Measurements from ENCODE around the gene ADCY10. TPM values are rescaled to one million over a fixed set of nuclear protein-coding genes. Genes with fewer than 3 reads are reported as not detected.
"Not testable (repeated sequence)": the region's sequence is repeated elsewhere in the genome, so short reads cannot be mapped to it uniquely, and the experiment has no call there.

ADCY10 gene
- total RNA-seq, 6 donors from 2014 or later, result 0.11 to 0.49 (median 0.18) TPM; not detected in 2

DNA sequence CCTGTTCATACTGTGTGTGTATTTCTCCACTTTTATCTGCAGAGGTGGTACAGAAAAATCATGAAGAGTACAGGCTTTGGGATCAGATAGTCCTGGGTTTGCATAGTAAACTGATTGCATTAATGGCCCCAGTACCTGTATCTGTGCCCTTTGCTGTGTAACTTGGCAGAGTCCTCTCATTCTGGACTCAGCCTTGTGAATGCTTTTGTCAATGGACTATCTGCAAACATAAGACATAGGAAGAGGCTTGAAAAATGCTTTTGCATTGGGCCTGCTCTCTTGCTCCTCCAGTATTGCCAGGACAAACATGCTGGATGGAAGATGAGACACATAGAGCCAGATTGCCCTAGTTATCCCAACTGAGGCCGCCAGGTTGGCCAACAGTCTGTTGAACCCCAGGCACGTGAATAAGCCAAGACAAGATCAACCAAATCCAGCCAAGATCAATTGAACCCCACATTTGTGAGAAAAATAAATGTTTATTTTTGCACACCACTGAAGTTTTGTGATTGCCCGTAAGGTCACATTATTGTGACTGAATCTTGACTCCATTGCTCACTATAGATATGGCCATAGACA is 37.2 kb downstream of the ADCY10 start:
- Histone ChIP-seq H3K4me1 (no peaks in the 10 kb centered on the region), H3K27me3 (no peaks in the 10 kb centered on the region), H3K9me3 (no peaks in the 10 kb centered on the region), H3K36me3 (no peaks in the 10 kb centered on the region), H3K4me3 (no peak overlapping the region), H3K27ac (no peak overlapping the region)
- 98 to 99% methylated on average over 3 of the region's 3 CpGs for WGBS, 2 donors
- no peak for DNase-seq
- TF ChIP-seq POLR2AphosphoS5 (IDR thresholded peaks at IDR 0.05) (no peak), EP300 (IDR thresholded peaks at IDR 0.05) (no peak), POLR2A (IDR thresholded peaks at IDR 0.05) (no peak)
- TF ChIP-seq, protein P1, sequence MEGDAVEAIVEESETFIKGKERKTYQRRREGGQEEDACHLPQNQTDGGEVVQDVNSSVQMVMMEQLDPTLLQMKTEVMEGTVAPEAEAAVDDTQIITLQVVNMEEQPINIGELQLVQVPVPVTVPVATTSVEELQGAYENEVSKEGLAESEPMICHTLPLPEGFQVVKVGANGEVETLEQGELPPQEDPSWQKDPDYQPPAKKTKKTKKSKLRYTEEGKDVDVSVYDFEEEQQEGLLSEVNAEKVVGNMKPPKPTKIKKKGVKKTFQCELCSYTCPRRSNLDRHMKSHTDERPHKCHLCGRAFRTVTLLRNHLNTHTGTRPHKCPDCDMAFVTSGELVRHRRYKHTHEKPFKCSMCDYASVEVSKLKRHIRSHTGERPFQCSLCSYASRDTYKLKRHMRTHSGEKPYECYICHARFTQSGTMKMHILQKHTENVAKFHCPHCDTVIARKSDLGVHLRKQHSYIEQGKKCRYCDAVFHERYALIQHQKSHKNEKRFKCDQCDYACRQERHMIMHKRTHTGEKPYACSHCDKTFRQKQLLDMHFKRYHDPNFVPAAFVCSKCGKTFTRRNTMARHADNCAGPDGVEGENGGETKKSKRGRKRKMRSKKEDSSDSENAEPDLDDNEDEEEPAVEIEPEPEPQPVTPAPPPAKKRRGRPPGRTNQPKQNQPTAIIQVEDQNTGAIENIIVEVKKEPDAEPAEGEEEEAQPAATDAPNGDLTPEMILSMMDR (IDR thresholded peaks at IDR 0.05), result no peak
- ATAC-seq (ENCODE audit: low FRiP score in 2 of 2), result no peak

DNA sequence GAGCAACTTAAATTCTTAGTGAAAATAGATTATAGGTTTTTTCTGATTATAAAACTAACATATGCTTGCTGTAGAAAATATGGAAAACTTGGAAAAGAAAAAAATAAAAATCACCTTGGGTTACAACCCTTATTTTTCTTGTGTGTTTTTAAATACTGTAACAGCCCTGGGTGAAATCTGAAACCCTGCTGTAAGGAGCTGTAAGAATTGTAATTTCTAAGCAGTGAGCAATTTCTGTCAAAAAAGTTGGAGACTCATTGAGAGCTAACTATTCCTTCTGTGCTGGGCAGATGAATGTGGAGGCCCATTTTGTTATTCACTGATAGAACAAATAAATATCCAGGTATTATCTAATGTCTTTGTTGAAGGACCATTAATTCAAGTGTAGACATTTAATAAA is 42.6 kb downstream of the ADCY10 start:
- Histone ChIP-seq H3K36me3 (no peaks in the 10 kb centered on the region), H3K27ac (no peak overlapping the region), H3K4me3 (no peak overlapping the region), H3K4me1 (no peaks in the 10 kb centered on the region), H3K9me3 (no peaks in the 10 kb centered on the region), H3K27me3 (no peaks in the 10 kb centered on the region)
- DNase-seq (no peak), ATAC-seq (ENCODE audit: low FRiP score in 2 of 2) (no peak)
- TF ChIP-seq POLR2AphosphoS5 (IDR thresholded peaks at IDR 0.05) (no peak), POLR2A (IDR thresholded peaks at IDR 0.05) (no peak), EP300 (IDR thresholded peaks at IDR 0.05) (no peak)
- TF ChIP-seq, protein P1 (IDR thresholded peaks at IDR 0.05), result no peak

DNA sequence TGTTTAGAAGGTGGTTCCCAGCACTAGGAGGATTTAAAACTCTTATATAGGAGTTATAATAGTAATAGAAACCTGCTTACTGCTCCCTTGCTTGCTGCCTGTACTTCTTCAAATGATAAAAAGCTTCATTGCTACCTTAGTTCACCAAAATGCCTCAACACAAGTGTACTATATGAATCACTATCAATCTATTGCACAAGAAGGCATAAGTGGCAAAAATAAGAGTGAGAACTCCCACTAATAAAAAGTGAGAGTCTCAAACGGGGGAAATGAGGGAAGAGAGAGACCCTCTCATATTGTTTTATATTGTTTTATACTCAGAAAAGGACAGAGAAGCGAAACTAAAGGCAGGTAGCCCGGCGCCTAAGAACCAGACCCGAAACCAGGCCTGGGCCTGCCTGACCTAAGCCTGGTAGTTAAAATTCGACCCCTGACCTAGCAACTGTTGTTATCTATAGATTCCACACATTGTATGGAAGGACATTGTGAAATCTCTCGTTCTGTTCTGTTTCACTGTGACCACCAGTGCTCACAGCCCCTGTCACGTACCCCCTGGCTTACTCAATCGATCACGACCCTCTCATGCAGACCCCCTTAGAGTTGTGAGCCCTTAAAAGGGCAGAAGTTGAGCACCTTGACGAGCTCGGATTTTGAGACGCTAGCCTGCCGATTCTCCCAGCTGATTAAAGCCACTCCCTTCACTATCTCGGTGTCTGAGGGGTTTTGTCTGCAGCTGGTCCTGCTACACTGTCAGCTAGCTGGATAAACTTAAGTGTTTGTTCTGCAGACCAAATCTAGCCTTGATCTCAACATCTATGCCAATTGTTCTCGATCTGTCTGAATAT is 44.6 kb downstream of the ADCY10 start:
- H3K4me3 ChIP-seq; H3K27me3 ChIP-seq; H3K27ac ChIP-seq; DNase-seq; H3K36me3 ChIP-seq; ATAC-seq (ENCODE audit: low FRiP score in 2 of 2); H3K4me1 ChIP-seq; H3K9me3 ChIP-seq: not testable (repeated sequence)
- 58 to 63% methylated on average over 16 of the region's 16 CpGs for WGBS, 2 donors

DNA sequence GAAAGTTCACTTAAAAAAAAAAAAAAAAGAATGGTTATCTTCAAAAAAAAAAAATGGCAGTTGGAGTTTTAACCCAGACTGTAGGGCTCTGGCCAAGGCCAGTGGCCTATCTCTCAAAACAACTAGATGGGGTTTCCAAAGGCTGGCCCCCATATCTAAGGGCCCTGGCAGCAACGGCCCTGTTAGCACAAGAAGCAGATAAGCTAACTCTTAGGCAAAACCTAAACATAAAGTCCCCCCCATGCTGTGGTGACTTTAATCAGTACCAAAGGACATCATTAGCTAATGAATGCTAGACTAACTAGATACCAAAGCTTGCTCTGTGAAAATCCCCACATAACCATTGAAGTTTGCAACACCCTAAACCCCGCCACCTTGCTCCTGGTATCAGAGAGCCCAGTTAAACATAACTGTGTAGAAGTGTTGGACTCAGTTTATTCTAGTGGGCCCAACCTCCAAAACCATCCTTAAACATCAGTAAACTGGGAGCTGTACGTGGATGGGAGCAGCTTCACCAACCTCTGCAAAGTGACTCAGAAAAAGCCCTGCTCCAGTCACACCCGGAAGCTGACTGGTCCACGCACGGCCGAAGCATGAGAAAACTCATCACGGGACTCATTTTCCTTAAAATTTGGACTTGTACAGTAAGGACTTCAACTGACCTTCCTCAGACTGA is 47.1 kb downstream of the ADCY10 start:
- 89 to 92% methylated on average over 7 to 8 of the region's 8 CpGs for WGBS, 2 donors

DNA sequence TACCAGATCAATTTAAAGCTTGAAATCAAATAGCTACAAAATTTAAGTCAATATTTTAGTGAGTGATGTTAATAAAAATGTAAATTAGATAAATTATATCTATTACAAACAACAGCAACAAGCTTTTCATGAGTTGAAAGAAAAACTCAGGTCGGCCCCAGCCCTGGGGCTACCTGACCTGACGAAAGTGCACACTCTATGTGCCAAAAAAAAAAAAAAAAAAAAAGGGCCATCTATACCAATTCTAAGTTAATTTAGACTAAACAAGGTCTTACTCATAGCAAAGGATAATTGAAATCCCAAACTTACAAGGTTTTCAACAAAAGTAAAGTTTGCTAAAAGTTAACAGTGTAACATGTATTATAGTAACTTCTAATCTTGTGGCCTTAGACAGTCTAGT is 47.6 kb downstream of the ADCY10 start:
- H3K4me3 ChIP-seq; ATAC-seq (ENCODE audit: low FRiP score in 2 of 2); DNase-seq; H3K36me3 ChIP-seq; H3K9me3 ChIP-seq; H3K4me1 ChIP-seq; H3K27me3 ChIP-seq; H3K27ac ChIP-seq: not testable (repeated sequence)
- WGBS, 2 donors, result 95 to 96% methylated on average over 2 of the region's 2 CpGs

More for the DNA sequence above, 47.1 kb downstream of the ADCY10 start:
- not testable (repeated sequence) for H3K4me1 ChIP-seq; H3K9me3 ChIP-seq; H3K4me3 ChIP-seq; H3K27me3 ChIP-seq; H3K27ac ChIP-seq; H3K36me3 ChIP-seq; DNase-seq; ATAC-seq (ENCODE audit: low FRiP score in 2 of 2)

DNA sequence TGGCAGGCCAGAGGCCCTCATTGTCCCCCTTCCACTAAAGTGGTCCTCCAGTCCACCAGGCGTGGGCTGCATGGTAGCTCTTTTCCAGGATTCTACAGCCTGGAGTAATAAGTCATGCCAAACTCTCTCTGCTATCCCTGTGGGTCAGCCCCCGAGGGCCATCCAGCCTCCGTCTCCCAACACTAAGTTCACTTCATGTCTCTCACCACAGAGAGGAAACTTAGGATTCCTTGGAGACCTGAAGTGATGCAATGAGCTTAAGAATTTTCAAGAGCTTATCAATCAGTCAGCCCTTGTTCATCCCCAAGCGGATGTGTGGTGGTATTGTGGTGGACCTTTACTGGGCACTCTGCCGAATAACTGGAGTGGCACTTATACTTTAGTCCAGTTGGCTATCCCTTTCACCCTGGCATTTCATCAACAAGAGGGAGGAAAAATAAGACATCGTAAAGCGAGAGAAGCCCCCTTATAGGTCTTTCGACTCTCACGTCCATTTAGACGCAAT is 48.1 kb downstream of the ADCY10 start:
- 92 to 97% methylated on average over 10 of the region's 10 CpGs for WGBS, 2 donors
- H3K27me3 ChIP-seq; DNase-seq; H3K27ac ChIP-seq; ATAC-seq (ENCODE audit: low FRiP score in 2 of 2); H3K36me3 ChIP-seq; H3K4me1 ChIP-seq; H3K9me3 ChIP-seq; H3K4me3 ChIP-seq: not testable (repeated sequence)

DNA sequence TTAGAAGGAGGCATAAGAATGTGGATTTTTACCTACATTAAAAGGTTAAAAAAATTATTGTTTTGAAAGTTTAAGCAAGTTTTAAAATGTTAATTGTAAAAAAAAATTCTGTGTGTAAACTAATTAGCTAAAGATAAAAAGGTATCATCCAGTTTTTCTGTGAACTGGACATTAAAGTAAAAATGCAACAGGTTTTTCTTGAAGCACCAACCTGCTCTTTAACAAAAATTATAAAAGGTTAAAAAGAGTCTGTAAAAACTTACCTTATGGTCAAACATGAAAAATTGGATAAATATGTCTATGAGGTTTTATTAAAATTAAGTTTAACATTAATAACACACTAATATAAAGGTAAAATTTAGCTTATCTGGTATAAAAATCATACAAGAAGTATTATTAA is 48.7 kb downstream of the ADCY10 start:
- not testable (repeated sequence) for H3K27me3 ChIP-seq; H3K4me1 ChIP-seq; H3K4me3 ChIP-seq; H3K36me3 ChIP-seq; H3K9me3 ChIP-seq; ATAC-seq (ENCODE audit: low FRiP score in 2 of 2); H3K27ac ChIP-seq; DNase-seq
